Testis (tissue), 3 donors: Measurements from ENCODE around the gene LYST. TPM values are rescaled to one million over a fixed set of nuclear protein-coding genes. Genes with fewer than 3 reads are reported as not detected.
"Not testable (repeated sequence)": the region's sequence is repeated elsewhere in the genome, so short reads cannot be mapped to it uniquely, and the experiment has no call there.

Experiments used
- DNase-seq: peaks from one replicate; pipeline ENCODE4 v3.0.0-alpha.2; 2019
- H3K27ac ChIP-seq, 2 donors: fragments of 200-600 bp; sonication (generic); one replicate each; pipeline ENCODE4 v1.5.1; 2019
- H3K27me3 ChIP-seq: fragments of 200-600 bp; sonication (generic); one replicate; pipeline ENCODE4 v1.5.1; 2019
- H3K36me3 ChIP-seq: fragments of 200-600 bp; sonication (generic); one replicate; pipeline ENCODE4 v1.5.1; 2017; ENCODE audit warnings: low read depth; ENCODE audit errors: missing control alignments
- H3K4me1 ChIP-seq: fragments of 200-600 bp; sonication (generic); one replicate; pipeline ENCODE4 v1.5.1; 2019
- H3K4me3 ChIP-seq, 2 donors: fragments of 200-600 bp; sonication (generic); one replicate each; pipeline ENCODE4 v1.5.1; 2017 to 2019
- H3K9me3 ChIP-seq: fragments of 200-600 bp; sonication (generic); one replicate; pipeline ENCODE4 v1.5.1; 2017
- CTCF ChIP-seq, 3 experiments: fragments of 450-650 bp in 2 of 3; fragments of 200-600 bp in 1 of 3; sonication (generic) in 1 of 3; IDR thresholded peaks; one replicate each; pipeline ENCODE4 v1.5.1; 2016 to 2019; ENCODE audit warnings: antibody characterized with exemption in 3 of 3, mild to moderate bottlenecking in 2 of 3, moderate library complexity in 1 of 3
- POLR2A ChIP-seq: fragments of 450-650 bp; IDR thresholded peaks from one replicate; pipeline ENCODE4 v1.6.1; 2017; ENCODE audit warnings: antibody characterized with exemption, mild to moderate bottlenecking, moderate library complexity
- WGBS, 2 donors: methylation state at CpG; one replicate each; pipeline ENCODE4 v1.1.5; 2018; 5-methylcytosine and 5-hydroxymethylcytosine counted together
- intact Hi-C: fragments of 100-400 bp; cut with DNase I; formaldehyde crosslinking; loops from one replicate; pipeline ENCODE4 v1.15.1; 2023; ENCODE audit warnings: low total_unique reads
- polyA plus RNA-seq: library from polyadenylated mRNA; stranded (reverse); fragments of 350-450 nt; fragmentation: Illumina TruSeq; extraction: RNeasy Lipid Tissue Mini Kit (QIAGEN cat#74804); gene quantifications from one replicate; pipeline ENCODE4 v1.2.3, GENCODE V29; 2014; ENCODE audit warnings: low read depth, low replicate concordance; ENCODE audit not compliant: insufficient read depth
- total RNA-seq, 2 donors: library from RNA; depleted of rRNA; stranded (reverse); fragments of >200 nt; gene quantifications; one replicate each; pipeline ENCODE4 v1.2.3, GENCODE V29; 2016

The LYST gene
- total and polyA plus RNA-seq, 3 donors from 2014 or later = 22.9 to 69.1 (median 60.9) TPM

GRCh38 chr1:235790123-235790522 lies 76.6 kb downstream of the LYST start:
- TF ChIP-seq CTCF (IDR thresholded peaks at IDR 0.05) = no peak
- no peak for TF ChIP-seq POLR2A
- no peaks in the 10 kb centered on the region for H3K36me3 ChIP-seq
- intact Hi-C loops = no loop called here

GRCh38 chr1:235786227-235786898 lies 80.3 kb downstream of the LYST start:
- H3K27me3 ChIP-seq, H3K4me1 ChIP-seq, H3K36me3 ChIP-seq, DNase-seq, intact Hi-C loops, H3K9me3 ChIP-seq, H3K4me3 ChIP-seq, H3K27ac ChIP-seq: not testable (repeated sequence)
- 95 to 97% methylated on average over 8 of the region's 8 CpGs for WGBS, 2 donors

More at GRCh38 chr1:235790123-235790522, 76.6 kb downstream of the LYST start:
- Histone ChIP-seq H3K4me1 (no peaks in the 10 kb centered on the region), H3K9me3 (no peaks in the 10 kb centered on the region), H3K4me3 (no peak overlapping the region), H3K27me3 (no peaks in the 10 kb centered on the region), H3K27ac (no peak overlapping the region)
- DNase-seq = no peak

- TF ChIP-seq POLR2A = no peak
- no peak for TF ChIP-seq CTCF (IDR thresholded peaks at IDR 0.05)
- WGBS, 2 donors = 69 to 77% methylated on average over 2 of the region's 2 CpGs
- intact Hi-C loops = no loop called here
Measured at GRCh38 chr1:235784950-235785349, 81.8 kb downstream of the LYST start.

GRCh38 chr1:235783148-235783776 lies 83.4 kb downstream of the LYST start:
- H3K4me1 ChIP-seq = no peaks in the 10 kb centered on the region
- TF ChIP-seq CTCF (IDR thresholded peaks at IDR 0.05) (peak in 1 of 3 experiments; percentile 50), POLR2A (no peak)
- WGBS, 2 donors = 25 to 43% methylated on average over 8 of the region's 8 CpGs
- H3K9me3 ChIP-seq = no peaks in the 10 kb centered on the region
- intact Hi-C loops = no loop called here
- no peaks in the 10 kb centered on the region for H3K36me3 ChIP-seq
- H3K4me3 ChIP-seq = no peak overlapping the region
- no peak overlapping the region for H3K27ac ChIP-seq
- no peaks in the 10 kb centered on the region for H3K27me3 ChIP-seq
- DNase-seq = no peak

More at GRCh38 chr1:235784950-235785349, 81.8 kb downstream of the LYST start:
- Histone ChIP-seq H3K27me3 (no peaks in the 10 kb centered on the region), H3K27ac (no peak overlapping the region), H3K4me1 (no peaks in the 10 kb centered on the region), H3K4me3 (no peak overlapping the region), H3K36me3 (no peaks in the 10 kb centered on the region), H3K9me3 (no peaks in the 10 kb centered on the region)
- no peak for DNase-seq

- intact Hi-C loops = no loop called here
- DNase-seq = no peak
- H3K4me3 ChIP-seq = no peak overlapping the region
Measured at GRCh38 chr1:235782601-235783000, 84.1 kb downstream of the LYST start.

More at GRCh38 chr1:235782601-235783000, 84.1 kb downstream of the LYST start:
- H3K9me3 ChIP-seq = no peaks in the 10 kb centered on the region
- no peak overlapping the region for H3K27ac ChIP-seq
- TF ChIP-seq POLR2A (no peak), CTCF (IDR thresholded peaks at IDR 0.05) (no peak)
- 94 to 97% methylated on average over 2 of the region's 2 CpGs for WGBS, 2 donors
- H3K4me1 ChIP-seq = no peaks in the 10 kb centered on the region
- H3K27me3 ChIP-seq = no peaks in the 10 kb centered on the region
- no peaks in the 10 kb centered on the region for H3K36me3 ChIP-seq
